Adrenal gland (tissue), 12 donors: ENCODE results near the gene HNRNPM. TPM values are rescaled to one million over a fixed set of nuclear protein-coding genes. Genes with fewer than 3 reads are reported as not detected.

Source experiments
- DNase-seq, 7 donors: peaks; one replicate each; pipeline ENCODE4 v3.0.0-alpha.2; 2019 to 2020
- H3K27ac ChIP-seq, 5 donors: fragments of 200-600 bp; sonication (generic) in 4 of 5; 1 replicate in 3 of 5; 2 replicates in 2 of 5; pipeline versions ENCODE4 v1.5.1 to v1.8.0; 2016 to 2020; ENCODE audit warnings: mild to moderate bottlenecking in 1 of 5
- H3K27me3 ChIP-seq: fragments of 200-600 bp; 2 replicates; pipeline ENCODE4 v1.8.0; 2021
- H3K36me3 ChIP-seq, 2 donors: fragments of 200-600 bp; replicated peaks in 1 of 2; 1 replicate in 1 of 2; 2 replicates in 1 of 2; pipeline versions ENCODE4 v1.5.1 to v1.8.0; 2018 to 2022
- H3K4me1 ChIP-seq, 2 donors: fragments of 200-600 bp; replicated peaks in 1 of 2; 1 replicate in 1 of 2; 2 replicates in 1 of 2; pipeline versions ENCODE4 v1.5.1 to v1.8.0; 2018 to 2021
- H3K4me3 ChIP-seq, 4 donors: fragments of 200-600 bp; sonication (generic) in 3 of 4; one replicate each; pipeline ENCODE4 v1.5.1; 2016 to 2018
- H3K9me3 ChIP-seq, 3 donors: fragments of 200-600 bp; sonication (generic) in 1 of 3; replicated peaks in 1 of 3; 1 replicate in 2 of 3; 2 replicates in 1 of 3; pipeline versions ENCODE4 v1.5.1 to v1.8.0; 2016 to 2021
- POLR2A ChIP-seq, 2 donors: fragments of 450-650 bp; IDR thresholded peaks; one replicate each; pipeline ENCODE4 v1.6.1; 2017; ENCODE audit warnings: antibody characterized with exemption in 2 of 2, mild to moderate bottlenecking in 2 of 2, moderate library complexity in 1 of 2
- WGBS, 4 donors: extraction: QIAGEN DNeasy Blood & Tissue Kit in 2 of 4; methylation state at CpG; one replicate each; pipeline versions ENCODE4 v1.1.5 to v1.1.7; 2013 to 2017; 5-methylcytosine and 5-hydroxymethylcytosine counted together
- intact Hi-C, 2 donors: fragments of 100-400 bp; cut with DNase I; formaldehyde crosslinking; loops; one replicate each; pipeline versions ENCODE4 v1.14.1 to v1.15.0; 2022 to 2023
- polyA plus RNA-seq, 3 donors: library from polyadenylated mRNA; stranded (reverse); fragments of 200-250 nt in 2 of 3; fragments of 350-450 nt in 1 of 3; fragmentation: Illumina TruSeq in 1 of 3; extraction: RNeasy Lipid Tissue Mini Kit (QIAGEN cat#74804) in 1 of 3; gene quantifications; one replicate each; pipeline ENCODE4 v1.2.3, GENCODE V29; 2013 to 2014
- total RNA-seq, 9 donors: library from RNA; depleted of rRNA in 4 of 9; stranded (reverse); fragments of >200 nt in 4 of 9; fragments of 120-200 nt in 1 of 9; fragmentation: NEBNext Ultra II Directional in 1 of 9; extraction: Animal tissue kit (Norgen Biotek cat#: 25700) in 1 of 9; gene quantifications; one replicate each; pipeline versions ENCODE4 v1.1.0 to v1.2.4, GENCODE V29; 2013 to 2023
- TF ChIP-seq, protein P1 (sequence below), 6 experiments: fragments of 450-650 bp in 4 of 6; fragments of 200-600 bp in 2 of 6; sonication (generic) in 1 of 6; IDR thresholded peaks; 1 replicate in 5 of 6; 2 replicates in 1 of 6; pipeline versions ENCODE4 v1.5.1 to v1.8.0; 2016 to 2021; ENCODE audit warnings: antibody characterized with exemption in 6 of 6, mild to moderate bottlenecking in 2 of 6, moderate library complexity in 1 of 6
- donor health status: healthy with polysubstance abuse.
- donor health status: Bipolar disorder and iron deficiency.
- donor health status: DM: yes; HTN: yes; CAD: no.
- donor health status: DM: no; HTN: no; CAD: no.
- donor health status: DM: no; HTN: no; CAD: no.
- donor health status: DM: yes; HTN: yes; CAD: no.

The HNRNPM gene
- total and polyA plus RNA-seq, 12 donors, result 51.7 to 262 (median 77.4) TPM

DNA sequence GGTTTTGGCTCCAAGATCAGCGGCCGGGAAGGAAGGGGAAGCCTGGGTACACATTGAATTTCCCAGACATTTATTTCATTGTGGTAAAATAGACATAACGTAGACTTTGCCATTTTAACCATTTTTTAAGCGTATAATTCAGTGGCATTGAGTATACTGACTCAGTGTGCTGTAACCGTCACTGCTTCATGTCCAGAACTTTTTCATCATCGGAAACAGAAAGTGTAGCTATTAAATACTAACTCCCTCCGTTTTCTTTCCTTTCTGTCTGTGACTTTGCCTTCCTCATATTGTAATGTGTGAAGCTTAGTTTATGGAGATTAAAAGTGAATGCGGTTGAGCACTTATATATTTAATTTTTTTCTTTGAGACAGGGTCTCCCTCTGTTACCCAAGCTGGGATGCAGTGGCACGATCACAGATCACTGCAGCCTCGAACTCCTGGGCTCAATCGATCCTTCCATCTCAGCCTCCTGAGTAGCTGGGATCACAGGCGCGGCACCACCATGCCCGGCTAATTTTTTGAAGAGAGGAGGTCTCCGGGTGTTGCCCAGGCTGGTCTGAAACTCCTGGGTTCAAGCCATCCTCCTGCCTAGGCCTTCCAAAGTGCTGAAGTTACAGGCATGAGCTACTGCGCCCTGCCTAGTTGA lies 1.4 kb downstream of the HNRNPM start:
- Histone ChIP-seq H3K27ac (peak overlapping the region; percentile 7 to 100 (median 93)), H3K36me3 (peaks cover 0 to 17% of the 10 kb centered on the region in 2 donors), H3K27me3 (no peaks in the 10 kb centered on the region), H3K4me3 (peak overlapping the region in 3 of 4 donors; percentile 91 to 98 (median 93)), H3K9me3 (no peaks in the 10 kb centered on the region), H3K4me1 (peaks cover 21 to 48% of the 10 kb centered on the region in 2 donors)
- TF ChIP-seq, protein P1, sequence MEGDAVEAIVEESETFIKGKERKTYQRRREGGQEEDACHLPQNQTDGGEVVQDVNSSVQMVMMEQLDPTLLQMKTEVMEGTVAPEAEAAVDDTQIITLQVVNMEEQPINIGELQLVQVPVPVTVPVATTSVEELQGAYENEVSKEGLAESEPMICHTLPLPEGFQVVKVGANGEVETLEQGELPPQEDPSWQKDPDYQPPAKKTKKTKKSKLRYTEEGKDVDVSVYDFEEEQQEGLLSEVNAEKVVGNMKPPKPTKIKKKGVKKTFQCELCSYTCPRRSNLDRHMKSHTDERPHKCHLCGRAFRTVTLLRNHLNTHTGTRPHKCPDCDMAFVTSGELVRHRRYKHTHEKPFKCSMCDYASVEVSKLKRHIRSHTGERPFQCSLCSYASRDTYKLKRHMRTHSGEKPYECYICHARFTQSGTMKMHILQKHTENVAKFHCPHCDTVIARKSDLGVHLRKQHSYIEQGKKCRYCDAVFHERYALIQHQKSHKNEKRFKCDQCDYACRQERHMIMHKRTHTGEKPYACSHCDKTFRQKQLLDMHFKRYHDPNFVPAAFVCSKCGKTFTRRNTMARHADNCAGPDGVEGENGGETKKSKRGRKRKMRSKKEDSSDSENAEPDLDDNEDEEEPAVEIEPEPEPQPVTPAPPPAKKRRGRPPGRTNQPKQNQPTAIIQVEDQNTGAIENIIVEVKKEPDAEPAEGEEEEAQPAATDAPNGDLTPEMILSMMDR (IDR thresholded peaks at IDR 0.05), result no peak
- no peak for TF ChIP-seq POLR2A (IDR thresholded peaks at IDR 0.05)
- intact Hi-C loops, result no loop called here
- WGBS, 4 donors, result 25 to 32% (median 26%) methylated on average over 16 of the region's 16 CpGs
- no peak for DNase-seq

DNA sequence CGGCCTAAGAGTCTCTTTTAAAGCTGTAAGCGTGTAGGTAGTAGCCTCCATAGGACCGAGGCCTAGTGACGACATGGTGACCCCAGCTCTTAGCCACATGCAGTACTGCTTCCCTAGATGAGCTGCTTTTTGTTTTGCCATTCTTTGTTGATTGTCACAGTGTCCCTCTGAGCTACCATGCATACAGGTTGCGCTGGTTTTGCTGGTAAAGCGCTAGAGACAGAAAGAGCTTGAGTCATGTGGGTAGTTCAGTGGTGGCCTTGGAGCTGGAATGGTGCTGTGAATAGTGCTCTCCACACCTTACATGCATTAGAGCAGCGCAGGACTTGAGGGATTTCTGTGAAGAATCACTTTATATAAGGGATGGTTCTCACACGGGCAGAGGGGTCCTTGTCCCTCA lies 5.1 kb downstream of the HNRNPM start:
- H3K4me3 ChIP-seq, result no peak overlapping the region

DNA sequence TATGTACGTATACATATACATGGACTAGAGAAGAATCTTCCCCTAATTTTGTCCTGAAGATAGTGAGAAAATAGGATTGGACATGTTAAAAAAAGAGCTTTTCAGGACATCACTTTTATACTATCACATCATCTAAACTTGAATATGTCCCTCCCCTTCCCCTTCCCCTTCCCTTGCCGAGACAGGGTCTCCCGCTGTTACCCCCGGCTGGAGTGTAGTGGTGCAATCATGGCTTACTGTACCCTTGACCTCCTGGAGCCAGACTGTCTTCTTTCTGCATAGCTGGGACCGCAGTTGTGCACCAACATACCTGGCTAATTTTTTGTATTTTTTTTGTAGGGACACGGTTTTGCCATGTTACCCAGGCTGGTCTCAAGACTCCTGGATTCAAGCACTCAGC lies 6.6 kb downstream of the HNRNPM start:
- no peak for DNase-seq
- peaks cover 33 to 78% of the 10 kb centered on the region in 2 donors for H3K4me1 ChIP-seq
- H3K27me3 ChIP-seq, result no peaks in the 10 kb centered on the region
- no peak overlapping the region for H3K4me3 ChIP-seq
- peak overlapping the region in 3 of 5 donors; percentile 5 to 21 (median 15) for H3K27ac ChIP-seq
- WGBS, 4 donors, result 47 to 56% (median 49%) methylated on average over 5 to 6 of the region's 6 CpGs
- H3K36me3 ChIP-seq, result peaks cover 0 to 29% of the 10 kb centered on the region in 2 donors
- intact Hi-C loops, result no loop called here
- TF ChIP-seq POLR2A (IDR thresholded peaks at IDR 0.05), result no peak
- TF ChIP-seq, protein P1 (IDR thresholded peaks at IDR 0.05), result no peak
- no peaks in the 10 kb centered on the region for H3K9me3 ChIP-seq

More for the DNA sequence above, 5.1 kb downstream of the HNRNPM start:
- H3K36me3 ChIP-seq, result peaks cover 0 to 17% of the 10 kb centered on the region in 2 donors
- H3K9me3 ChIP-seq, result no peaks in the 10 kb centered on the region
- 42 to 65% (median 53%) methylated on average over 6 to 7 of the region's 8 CpGs for WGBS, 4 donors
- DNase-seq, result peak in 3 of 7 donors; percentile 35 to 54 (median 51)
- H3K27ac ChIP-seq, result peak overlapping the region in 2 of 5 donors; percentile 7 to 35
- H3K27me3 ChIP-seq, result no peaks in the 10 kb centered on the region
- H3K4me1 ChIP-seq, result peaks cover 41 to 81% of the 10 kb centered on the region in 2 donors
- TF ChIP-seq, protein P1 (IDR thresholded peaks at IDR 0.05), result no peak
- no peak for TF ChIP-seq POLR2A (IDR thresholded peaks at IDR 0.05)
- intact Hi-C loops, result no loop called here

DNA sequence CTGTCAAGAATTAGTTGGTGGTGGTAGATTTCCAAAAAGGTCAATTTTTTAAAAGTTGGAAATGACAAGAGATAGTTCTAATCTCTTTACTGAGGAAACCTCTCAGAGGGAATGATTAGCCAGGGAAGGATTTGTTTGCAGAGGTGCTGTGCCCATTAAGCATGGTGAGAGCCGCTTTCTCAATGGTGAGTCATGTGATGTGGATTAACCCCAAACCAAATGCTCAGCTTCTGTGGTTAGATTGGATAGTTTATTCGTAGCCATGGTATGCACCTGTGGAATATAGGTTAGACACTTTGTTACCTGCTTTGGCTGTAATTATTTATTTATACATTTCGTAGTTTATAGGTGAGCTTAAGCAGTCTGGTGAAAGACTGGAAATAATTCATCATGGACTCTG lies 7.1 kb downstream of the HNRNPM start:
- H3K9me3 ChIP-seq, result no peaks in the 10 kb centered on the region
- intact Hi-C loops, result no loop called here
- H3K27ac ChIP-seq, result peak overlapping the region in 3 of 5 donors; percentile 5 to 21 (median 15)
- WGBS, 4 donors, result 55 to 71% (median 66%) methylated on average over 3 of the region's 3 CpGs
- TF ChIP-seq, protein P1 (IDR thresholded peaks at IDR 0.05), result no peak
- TF ChIP-seq POLR2A (IDR thresholded peaks at IDR 0.05), result no peak
- peaks cover 0 to 29% of the 10 kb centered on the region in 2 donors for H3K36me3 ChIP-seq
- H3K4me1 ChIP-seq, result peaks cover 28 to 78% of the 10 kb centered on the region in 2 donors
- H3K4me3 ChIP-seq, result no peak overlapping the region
- no peaks in the 10 kb centered on the region for H3K27me3 ChIP-seq
- DNase-seq, result no peak
